DND-41 (cell line): ENCODE data around the gene ABCC4.

Source experiments
- ATAC-seq: fragments of 200-7000 bp; cut with Tn5 transposase; 3 replicates; pipeline ENCODE4 v1.9.1; 2021; ENCODE audit warnings: low read depth; ENCODE audit not compliant: insufficient read depth
- DNase-seq: peaks from one replicate; pipeline ENCODE4 v3.0.0-alpha.2; 2020
- H2AFZ ChIP-seq: 2 replicates; pipeline ENCODE4 v1.6.0; 2012; ENCODE audit warnings: low read depth, low read length
- H3K27ac ChIP-seq: 2 replicates; pipeline ENCODE4 v1.5.1; 2012; ENCODE audit warnings: low read length, inconsistent platforms
- H3K27me3 ChIP-seq: fragments of 200-600 bp; sonication (generic); 2 replicates; pipeline ENCODE4 v1.6.0; 2012; ENCODE audit warnings: low read length, mild to moderate bottlenecking, inconsistent platforms; ENCODE audit not compliant: insufficient read depth, poor library complexity
- H3K36me3 ChIP-seq: 2 replicates; pipeline ENCODE4 v1.5.1; 2012; ENCODE audit warnings: low read length, inconsistent platforms; ENCODE audit not compliant: insufficient read depth
- H3K4me1 ChIP-seq: 2 replicates; pipeline ENCODE4 v1.5.1; 2012; ENCODE audit warnings: mild to moderate bottlenecking, low read length; ENCODE audit not compliant: insufficient read depth
- H3K4me2 ChIP-seq: 2 replicates; pipeline ENCODE4 v1.6.0; 2012; ENCODE audit warnings: mild to moderate bottlenecking, moderate library complexity, low read length, inconsistent platforms; ENCODE audit not compliant: insufficient read depth
- H3K4me3 ChIP-seq, 2 experiments: fragments of 200-600 bp in 1 of 2; shearing (Covaris generic) in 1 of 2; 2 replicates each; pipeline ENCODE4 v1.5.1; 2012 to 2016; ENCODE audit warnings: inconsistent platforms in 2 of 2, low read length in 2 of 2, mild to moderate bottlenecking in 2 of 2, low read depth in 1 of 2, moderate library complexity in 1 of 2
- H3K79me2 ChIP-seq: 2 replicates; pipeline ENCODE4 v1.6.0; 2012; ENCODE audit warnings: low read length, inconsistent platforms; ENCODE audit not compliant: insufficient read depth
- H3K9ac ChIP-seq: 2 replicates; pipeline ENCODE4 v1.6.0; 2012; ENCODE audit warnings: low read depth, mild to moderate bottlenecking, inconsistent platforms, low read length, moderate library complexity
- H3K9me3 ChIP-seq: 2 replicates; pipeline ENCODE4 v1.5.1; 2012; ENCODE audit warnings: low read length, moderate library complexity, mild to moderate bottlenecking, inconsistent platforms; ENCODE audit not compliant: insufficient read depth, severe bottlenecking
- H4K20me1 ChIP-seq: 2 replicates; pipeline ENCODE4 v1.6.0; 2012; ENCODE audit warnings: low read length; ENCODE audit not compliant: insufficient read depth
- EZH2 ChIP-seq: IDR thresholded peaks from 3 replicates; pipeline ENCODE4 v1.6.1; 2012; ENCODE audit warnings: borderline replicate concordance, low read depth, mild to moderate bottlenecking, moderate library complexity, low read length, inconsistent platforms; ENCODE audit not compliant: severe bottlenecking
- TF ChIP-seq, protein P1 (sequence below): IDR thresholded peaks from 2 replicates; pipeline ENCODE4 v1.5.1; 2012; ENCODE audit warnings: borderline replicate concordance, low read length, moderate library complexity, mild to moderate bottlenecking; ENCODE audit not compliant: poor library complexity, severe bottlenecking; ENCODE audit errors: extremely low read depth

ABCC4 gene

GRCh38 chr13:95341441-95341840 lies 40.2 kb upstream of the ABCC4 start:
- Histone ChIP-seq H4K20me1 (no peaks in the 10 kb centered on the region), H3K79me2 (no peaks in the 10 kb centered on the region), H3K4me1 (no peaks in the 10 kb centered on the region), H3K9ac (no peak overlapping the region), H3K36me3 (no peaks in the 10 kb centered on the region), H3K9me3 (no peaks in the 10 kb centered on the region), H3K4me3 (no peak overlapping the region), H2AFZ (no peak overlapping the region), H3K4me2 (no peak overlapping the region), H3K27me3 (no peaks in the 10 kb centered on the region), H3K27ac (no peak overlapping the region)
- no peak for TF ChIP-seq EZH2
- TF ChIP-seq, protein P1, sequence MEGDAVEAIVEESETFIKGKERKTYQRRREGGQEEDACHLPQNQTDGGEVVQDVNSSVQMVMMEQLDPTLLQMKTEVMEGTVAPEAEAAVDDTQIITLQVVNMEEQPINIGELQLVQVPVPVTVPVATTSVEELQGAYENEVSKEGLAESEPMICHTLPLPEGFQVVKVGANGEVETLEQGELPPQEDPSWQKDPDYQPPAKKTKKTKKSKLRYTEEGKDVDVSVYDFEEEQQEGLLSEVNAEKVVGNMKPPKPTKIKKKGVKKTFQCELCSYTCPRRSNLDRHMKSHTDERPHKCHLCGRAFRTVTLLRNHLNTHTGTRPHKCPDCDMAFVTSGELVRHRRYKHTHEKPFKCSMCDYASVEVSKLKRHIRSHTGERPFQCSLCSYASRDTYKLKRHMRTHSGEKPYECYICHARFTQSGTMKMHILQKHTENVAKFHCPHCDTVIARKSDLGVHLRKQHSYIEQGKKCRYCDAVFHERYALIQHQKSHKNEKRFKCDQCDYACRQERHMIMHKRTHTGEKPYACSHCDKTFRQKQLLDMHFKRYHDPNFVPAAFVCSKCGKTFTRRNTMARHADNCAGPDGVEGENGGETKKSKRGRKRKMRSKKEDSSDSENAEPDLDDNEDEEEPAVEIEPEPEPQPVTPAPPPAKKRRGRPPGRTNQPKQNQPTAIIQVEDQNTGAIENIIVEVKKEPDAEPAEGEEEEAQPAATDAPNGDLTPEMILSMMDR = no peak
- DNase-seq = no peak
- no peak for ATAC-seq

DNA sequence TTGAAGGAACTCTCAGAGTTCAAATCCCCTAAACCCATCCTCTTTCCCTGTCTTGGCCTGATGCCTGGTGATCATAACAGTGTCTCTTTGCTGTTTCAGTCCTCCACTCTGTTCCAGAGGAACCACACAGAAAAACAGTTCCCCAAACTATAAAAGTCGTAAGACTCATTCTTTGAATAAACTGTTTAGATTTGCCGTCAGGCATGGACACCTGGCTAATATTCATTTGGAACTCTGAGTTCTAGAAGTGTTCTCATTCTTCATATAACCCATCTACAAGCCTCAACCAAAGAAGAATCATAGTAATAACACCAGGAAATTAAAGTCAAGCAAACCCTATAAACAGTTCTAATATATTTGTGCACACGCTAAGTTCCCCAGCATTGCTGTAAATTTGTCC lies 37.7 kb upstream of the ABCC4 start:
- TF ChIP-seq EZH2 = no peak
- TF ChIP-seq, protein P1 = no peak
- no peaks in the 10 kb centered on the region for H3K4me1 ChIP-seq
- H3K79me2 ChIP-seq = no peaks in the 10 kb centered on the region
- no peak overlapping the region for H3K4me3 ChIP-seq
- H3K9ac ChIP-seq = no peak overlapping the region
- no peak overlapping the region for H2AFZ ChIP-seq
- no peaks in the 10 kb centered on the region for H3K27me3 ChIP-seq
- no peak overlapping the region for H3K4me2 ChIP-seq
- DNase-seq (no peak), ATAC-seq (no peak)
- H3K27ac ChIP-seq = no peak overlapping the region
- H3K9me3 ChIP-seq = no peaks in the 10 kb centered on the region
- no peaks in the 10 kb centered on the region for H3K36me3 ChIP-seq
- H4K20me1 ChIP-seq = no peaks in the 10 kb centered on the region

GRCh38 chr13:95337597-95337996 lies 36.3 kb upstream of the ABCC4 start:
- H3K4me3 ChIP-seq = no peak overlapping the region
- no peaks in the 10 kb centered on the region for H4K20me1 ChIP-seq
- no peaks in the 10 kb centered on the region for H3K36me3 ChIP-seq
- no peak overlapping the region for H2AFZ ChIP-seq
- H3K27ac ChIP-seq = no peak overlapping the region
- ATAC-seq (no peak), DNase-seq (no peak)
- H3K9me3 ChIP-seq = no peaks in the 10 kb centered on the region
- no peaks in the 10 kb centered on the region for H3K27me3 ChIP-seq
- no peak overlapping the region for H3K9ac ChIP-seq
- TF ChIP-seq, protein P1 = no peak
- no peak for TF ChIP-seq EZH2
- H3K79me2 ChIP-seq = no peaks in the 10 kb centered on the region
- no peaks in the 10 kb centered on the region for H3K4me1 ChIP-seq
- H3K4me2 ChIP-seq = no peak overlapping the region

DNA sequence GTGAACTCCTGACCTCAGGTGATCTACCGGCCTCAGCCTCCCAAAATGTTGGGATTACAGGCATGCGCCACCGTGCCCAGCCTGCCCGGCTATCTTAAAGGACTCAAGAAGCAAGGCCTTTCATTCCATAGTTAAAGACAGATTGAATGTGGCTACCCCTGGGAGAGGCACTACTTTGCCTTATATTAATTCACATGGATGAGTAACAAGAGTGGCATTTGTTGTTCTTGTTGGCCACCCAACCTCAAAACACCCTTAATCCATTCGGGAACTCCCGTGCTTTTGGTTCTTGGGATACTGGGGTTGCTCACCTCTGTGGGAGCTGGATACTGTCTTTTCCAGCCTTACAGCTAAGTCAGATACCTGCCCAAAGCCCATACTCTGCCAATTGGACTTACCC lies 34.4 kb upstream of the ABCC4 start:
- TF ChIP-seq, protein P1 = no peak
- TF ChIP-seq EZH2 = no peak
- no peaks in the 10 kb centered on the region for H3K79me2 ChIP-seq
- H3K9me3 ChIP-seq = no peaks in the 10 kb centered on the region

More for the DNA sequence above, 34.4 kb upstream of the ABCC4 start:
- no peaks in the 10 kb centered on the region for H3K27me3 ChIP-seq
- no peak overlapping the region for H3K4me2 ChIP-seq
- H3K27ac ChIP-seq = no peak overlapping the region
- no peak overlapping the region for H3K9ac ChIP-seq
- no peak overlapping the region for H2AFZ ChIP-seq
- H3K4me3 ChIP-seq = no peak overlapping the region
- ATAC-seq = no peak
- no peaks in the 10 kb centered on the region for H3K36me3 ChIP-seq
- H4K20me1 ChIP-seq = no peaks in the 10 kb centered on the region
- no peaks in the 10 kb centered on the region for H3K4me1 ChIP-seq
- DNase-seq = no peak
